Measurements from ENCODE around the gene SMG9.

The SMG9 gene

GRCh38 chr19:43724896-43725295 lies 29.9 kb downstream of the SMG9 start:
- DNase-seq (ENCODE audit: low read depth): no peak

GRCh38 chr19:43723588-43723987 lies 31.2 kb downstream of the SMG9 start:
- no peak for DNase-seq (ENCODE audit: low read depth)

GRCh38 chr19:43721469-43722048 lies 33.2 kb downstream of the SMG9 start:
- no peak for DNase-seq (ENCODE audit: low read depth)

GRCh38 chr19:43720936-43721335 lies 33.8 kb downstream of the SMG9 start:
- DNase-seq (ENCODE audit: low read depth): no peak

GRCh38 chr19:43719918-43720317 lies 34.8 kb downstream of the SMG9 start:
- no peak for DNase-seq (ENCODE audit: low read depth)

- DNase-seq (ENCODE audit: low read depth): no peak
Measured at GRCh38 chr19:43719378-43719868, 35.3 kb downstream of the SMG9 start.

GRCh38 chr19:43718627-43719377 lies 36.0 kb downstream of the SMG9 start:
- no peak for DNase-seq (ENCODE audit: low read depth)

GRCh38 chr19:43715776-43716175 lies 39.0 kb downstream of the SMG9 start, which contains the start of gene IRGC:
Gene IRGC (plus strand): TSS chr19:43716076. CDS start chr19:43718559, 2,483 bp downstream.
- no peak for DNase-seq (ENCODE audit: low read depth)

- DNase-seq (ENCODE audit: low read depth): no peak
Measured at GRCh38 chr19:43713208-43713607, 41.6 kb downstream of the SMG9 start.

GRCh38 chr19:43711751-43712355 lies 42.9 kb downstream of the SMG9 start:
- no peak for DNase-seq (ENCODE audit: low read depth)

- no peak for DNase-seq (ENCODE audit: low read depth)
Measured at GRCh38 chr19:43708716-43709115, 46.0 kb downstream of the SMG9 start.

- DNase-seq (ENCODE audit: low read depth): no peak
Measured at GRCh38 chr19:43707158-43707712, 47.5 kb downstream of the SMG9 start.

GRCh38 chr19:43705729-43706128 lies 49.0 kb downstream of the SMG9 start:
- DNase-seq (ENCODE audit: low read depth): no peak

- DNase-seq (ENCODE audit: low read depth): no peak
Measured at GRCh38 chr19:43704002-43704705, 50.6 kb downstream of the SMG9 start.

- DNase-seq (ENCODE audit: low read depth): no peak
Measured at GRCh38 chr19:43700395-43701000, 54.3 kb downstream of the SMG9 start.

- no peak for DNase-seq (ENCODE audit: low read depth)
Measured at GRCh38 chr19:43699506-43700394, 55.0 kb downstream of the SMG9 start.

GRCh38 chr19:43697295-43697694 lies 57.5 kb downstream of the SMG9 start:
- DNase-seq (ENCODE audit: low read depth): no peak

- no peak for DNase-seq (ENCODE audit: low read depth)
Measured at GRCh38 chr19:43695985-43696704, 58.6 kb downstream of the SMG9 start.

GRCh38 chr19:43694553-43694952 lies 60.2 kb downstream of the SMG9 start:
- no peak for DNase-seq (ENCODE audit: low read depth)

- no peak for DNase-seq (ENCODE audit: low read depth)
Measured at GRCh38 chr19:43692877-43693276, 61.9 kb downstream of the SMG9 start.
